ENCODE measurements around the gene CREB5. TPM values are rescaled to one million over a fixed set of nuclear protein-coding genes. Genes with fewer than 3 reads are reported as not detected.

CREB5 gene
- total and polyA plus RNA-seq, 2 of the 8 experiments (the other 6 are each of a cell fraction or from before 2014, with no cell fraction given) = 2.4 to 2.7 TPM

DNA sequence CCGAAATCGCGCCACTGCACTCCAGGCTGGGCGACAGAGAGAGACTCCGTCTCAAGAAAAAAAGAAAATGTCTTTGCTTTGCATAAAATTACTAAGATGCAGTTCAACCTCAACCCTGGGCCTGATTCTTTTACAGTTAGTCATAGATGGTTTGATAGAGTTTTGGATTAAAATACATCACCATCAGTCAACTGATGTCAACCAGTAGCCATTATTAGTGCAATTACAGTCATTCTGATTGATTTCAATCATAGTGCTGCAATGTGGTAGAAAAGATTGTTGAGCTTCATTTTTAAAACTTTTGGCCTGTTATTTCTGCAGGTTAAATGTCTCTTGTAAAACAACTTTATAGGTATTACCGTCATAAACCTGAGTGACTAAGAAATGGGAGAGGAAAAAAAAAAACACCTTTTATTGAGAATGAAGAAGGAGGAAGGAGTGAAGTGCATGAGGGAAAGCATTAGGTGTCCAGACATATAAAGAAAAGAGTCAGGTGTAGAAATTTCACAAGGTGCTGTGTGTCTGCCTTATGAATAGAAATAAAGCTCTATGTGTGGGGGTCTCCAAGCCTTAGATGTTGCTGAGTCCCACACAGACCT lies 395.2 kb downstream of the CREB5 start:
- Histone ChIP-seq H2BK20ac (ENCODE audit: low read length) (no peak overlapping the region), H3K27me3 (replicated peaks in 1 of 4; ENCODE audit: control insufficient read depth in 3 of 4, extremely low read depth in 1 of 4, insufficient read depth in 3 of 4, low read length in 3 of 4) (no peaks in the 10 kb centered on the region; a peak in 1 of 7 replicates), H3K23me2 (ENCODE audit: low read depth, low read length) (no peaks in the 10 kb centered on the region), H3K4me2 (ENCODE audit: insufficient read depth in 1 of 2, low read depth in 2 of 2, low read length in 2 of 2) (no peak overlapping the region), H2AFZ (ENCODE audit: low read length) (no peak overlapping the region), H3K18ac (ENCODE audit: extremely low read depth, low read length) (no peak overlapping the region), H3K14ac (ENCODE audit: insufficient read length) (no peak overlapping the region), H3K27ac (ENCODE audit: low read depth, low read length) (no peak overlapping the region), H2BK120ac (replicated peaks; ENCODE audit: low read depth, low read length) (no peak overlapping the region), H3K79me2 (ENCODE audit: control insufficient read depth in 1 of 2, insufficient read depth in 2 of 2, low read length in 2 of 2) (no peaks in the 10 kb centered on the region), H3K4ac (replicated peaks; ENCODE audit: insufficient read length, low read depth, low read length) (no peak overlapping the region), H3K79me1 (ENCODE audit: low read depth, low read length) (no peaks in the 10 kb centered on the region), H2BK12ac (ENCODE audit: low read depth, low read length) (no peak overlapping the region), H3K9me3 (ENCODE audit: insufficient read depth in 2 of 2, low read depth in 1 of 2, low read length in 1 of 2) (no peaks in the 10 kb centered on the region), H2BK15ac (ENCODE audit: low read length) (no peak overlapping the region), H3K4me1 (replicated peaks in 1 of 4; ENCODE audit: control insufficient read depth in 3 of 4, insufficient read depth in 4 of 4, low read length in 3 of 4) (no peaks in the 10 kb centered on the region), H3K23ac (ENCODE audit: insufficient read length) (no peak overlapping the region), H2BK5ac (ENCODE audit: low read depth, low read length) (no peak overlapping the region), H4K91ac (replicated peaks; ENCODE audit: insufficient read length, low read length) (no peak overlapping the region), H3K56ac (replicated peaks; ENCODE audit: insufficient read length, low read depth, low read length) (no peak overlapping the region), H4K20me1 (replicated peaks in 1 of 2; ENCODE audit: control insufficient read depth in 1 of 2, insufficient read depth in 2 of 2, low read length in 2 of 2) (no peaks in the 10 kb centered on the region), H4K5ac (ENCODE audit: insufficient read length, low read depth, low read length) (no peak overlapping the region), H3K4me3 (ENCODE audit: extremely low read depth in 1 of 4, insufficient read depth in 2 of 4, low read depth in 3 of 4, low read length in 4 of 4) (no peak overlapping the region), H3K9ac (replicated peaks in 1 of 4; ENCODE audit: extremely low read depth in 1 of 4, low read depth in 3 of 4, low read length in 3 of 4) (no peak overlapping the region), H2AK5ac (ENCODE audit: low read depth, low read length) (no peak overlapping the region), H3K36me3 (ENCODE audit: control insufficient read depth in 2 of 4, insufficient read depth in 4 of 4, low read length in 3 of 4) (no peaks in the 10 kb centered on the region), H4K8ac (ENCODE audit: extremely low read depth, insufficient read depth, low read length) (no peak overlapping the region)
- ChIA-PET POLR2A (ENCODE audit: partially characterized antibody) (no interaction called here), CTCF (ENCODE audit: partially characterized antibody) (interaction anchor here (0.7 kb wide), 1 partner anchor 17 kb away, joined by 3 read pairs; no protein-coding TSS in a partner anchor)
- DNase-seq (ENCODE audit: low read depth in 1 of 2, low spot score in 2 of 2) (no peak), FAIRE-seq (no peak)
- TF ChIP-seq EGR1 (IDR thresholded peaks at IDR 0.05; ENCODE audit: borderline replicate concordance, low read depth, low read length) (no peak), POU5F1 (IDR thresholded peaks at IDR 0.05; ENCODE audit: low read depth, low read length) (no peak), POLR2AphosphoS5 (IDR thresholded peaks at IDR 0.05; ENCODE audit: low read depth, low read length) (no peak), CBX5 (IDR thresholded peaks at IDR 0.05; ENCODE audit: low read depth, low read length) (no peak)
- WGBS, 2 experiments (ENCODE audit: extremely low coverage in 1 of 2, insufficient coverage in 1 of 2, insufficient read length in 1 of 2, insufficient replicate concordance in 2 of 2, low coverage in 1 of 2, low lambda C conversion rate in 2 of 2, missing lambda C conversion rate in 1 of 2) = 96% methylated on average over 6 of the region's 6 CpGs; no CpG with 5 or more reads in 1 of the 2 experiments
